Heart right ventricle (tissue), 16 donors: Measurements from ENCODE around the gene TOX2. TPM values are rescaled to one million over a fixed set of nuclear protein-coding genes. Genes with fewer than 3 reads are reported as not detected.

Experiments
- ATAC-seq, 8 donors: fragments of 200-7000 bp; cut with Tn5 transposase; one replicate each; pipeline ENCODE4 v1.9.1; 2020; ENCODE audit warnings: mild to moderate bottlenecking in 8 of 8, moderate library complexity in 8 of 8, moderate number of reproducible peaks in 1 of 8
- DNase-seq, 2 donors: peaks; one replicate each; pipeline ENCODE4 v3.0.0-alpha.2; 2020
- H3K27ac ChIP-seq, 10 donors: fragments of 200-600 bp; sonication (generic) in 2 of 10; one replicate each; pipeline versions ENCODE4 v1.5.0 to v1.8.0; 2020 to 2022; ENCODE audit warnings: mild to moderate bottlenecking in 3 of 10
- H3K27me3 ChIP-seq, 7 donors: fragments of 200-600 bp; one replicate each; pipeline ENCODE4 v1.8.0; 2021 to 2022; ENCODE audit warnings: mild to moderate bottlenecking in 2 of 7
- H3K36me3 ChIP-seq, 9 donors: fragments of 200-600 bp; sonication (generic) in 1 of 9; one replicate each; pipeline versions ENCODE4 v1.5.0 to v1.8.0; 2020 to 2022; ENCODE audit warnings: mild to moderate bottlenecking in 2 of 9
- H3K4me1 ChIP-seq, 9 donors: fragments of 200-600 bp; sonication (generic) in 1 of 9; one replicate each; pipeline versions ENCODE4 v1.5.0 to v1.8.0; 2020 to 2022; ENCODE audit warnings: mild to moderate bottlenecking in 4 of 9
- H3K4me3 ChIP-seq, 10 donors: fragments of 200-600 bp; sonication (generic) in 2 of 10; one replicate each; pipeline versions ENCODE4 v1.5.0 to v1.8.0; 2020 to 2022; ENCODE audit warnings: mild to moderate bottlenecking in 7 of 10, moderate library complexity in 2 of 10
- H3K9me3 ChIP-seq, 11 donors: fragments of 200-600 bp in 10 of 11; sonication (generic) in 2 of 11; one replicate each; pipeline versions ENCODE4 v1.5.0 to v1.8.0; 2013 to 2022; ENCODE audit warnings: mild to moderate bottlenecking in 2 of 11, control low read depth in 1 of 11, moderate library complexity in 1 of 11
- WGBS, 2 donors: extraction: QIAGEN DNeasy Blood & Tissue Kit; methylation state at CpG; one replicate each; pipeline ENCODE4 v1.1.7; 2013; ENCODE audit warnings: inconsistent platforms in 1 of 2; 5-methylcytosine and 5-hydroxymethylcytosine counted together
- intact Hi-C, 10 donors: fragments of 100-400 bp; cut with DNase I; formaldehyde crosslinking; loops; one replicate each; pipeline versions ENCODE4 v1.11.1 to v1.14.2; 2022
- polyA plus RNA-seq, 2 donors: library from polyadenylated mRNA; stranded (reverse); fragments of 200-250 nt; gene quantifications; one replicate each; pipeline ENCODE4 v1.2.3, GENCODE V29; 2013
- total RNA-seq, 10 donors: library from RNA; stranded (reverse); fragmentation: NEBNext Ultra II Directional in 3 of 10; extraction: Animal tissue kit (Norgen Biotek cat#: 25700) in 3 of 10; gene quantifications; one replicate each; pipeline versions ENCODE4 v1.2.1 to v1.2.4, GENCODE V29; 2021 to 2023
- TF ChIP-seq, protein P1 (sequence below), 9 donors: fragments of 200-600 bp; sonication (generic) in 2 of 9; IDR thresholded peaks; one replicate each; pipeline versions ENCODE4 v1.5.0 to v1.8.0; 2021 to 2022; ENCODE audit warnings: antibody characterized with exemption in 9 of 9, mild to moderate bottlenecking in 5 of 9, moderate library complexity in 1 of 9
- donor health status: Arrhythmogenic right ventricular cardiomyopathy.
- donor health status: ischemic (EF 13 %, LVEDD 7.1; RV severe dilation, severe dysfunction).
- donor health status: healthy with polysubstance abuse.
- donor health status: DM: no; HTN: yes; CAD: no.
- donor health status: DM: no; HTN: no; CAD: no.
- donor health status: ischemic (EF 25% LVEDD 6.9; RV normal size, moderate dysfunction).
- donor health status: ischemic (EF 25% LVEDD 5.7; RV mildly dilated, moderate dysfunction).
- donor health status: healthy.
- donor health status: DM: yes; HTN: yes; CAD: no.
- donor health status: Ischemic cardiomyopathy.
- donor health status: ischemic (EF 35%, LVEDD 5.7; RV mildly dilated, moderate dysfunction).
- donor health status: nonischemic (EF 11% LVEDD 7.7; RV severe dilation, severe dysfunction).
- donor health status: DM: yes; HTN: yes; CAD: no.
- donor health status: PGD.
- donor health status: ischemic (EF 29% LVEDD 5.4; RV normal size, mild dysfunction).
- donor health status: nonischemic (EF 23%, LVEDD 6.1; RV moderate dilation, normal function).

Gene TOX2
- total and polyA plus RNA-seq, 12 donors = 0.25 to 2.0 (median 1.1) TPM

DNA sequence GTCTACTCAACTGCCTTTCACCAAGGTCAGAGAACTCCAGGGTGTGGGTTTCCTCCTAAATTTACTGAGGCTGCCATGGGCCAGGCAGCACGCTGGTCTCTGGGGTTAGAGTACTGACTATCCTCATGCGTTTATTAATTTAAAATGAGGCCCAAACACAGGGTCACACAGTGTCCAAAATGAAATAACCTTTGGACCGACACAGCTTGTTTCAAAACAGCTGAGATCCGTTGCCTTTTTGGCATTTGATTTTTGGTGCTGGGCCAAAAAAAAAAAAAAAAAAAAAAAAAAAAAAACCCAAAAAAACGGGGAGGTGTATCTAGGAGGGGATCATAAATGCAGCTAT, 14.6 kb upstream of the TOX2 start:
- Histone ChIP-seq H3K36me3 (no peaks in the 10 kb centered on the region), H3K27ac (peak overlapping the region in 3 of 10 donors; percentile 1 to 16 (median 6)), H3K4me1 (peaks cover 0 to 17% (median 4%) of the 10 kb centered on the region in 9 donors), H3K4me3 (no peak overlapping the region), H3K27me3 (peaks cover 0 to 40% (median 7%) of the 10 kb centered on the region in 7 donors), H3K9me3 (peaks cover 0 to 11% (median 0%) of the 10 kb centered on the region in 11 donors)
- peak in 6 of 8 donors; percentile 28 to 84 (median 66) for ATAC-seq
- DNase-seq = no peak
- TF ChIP-seq, protein P1, sequence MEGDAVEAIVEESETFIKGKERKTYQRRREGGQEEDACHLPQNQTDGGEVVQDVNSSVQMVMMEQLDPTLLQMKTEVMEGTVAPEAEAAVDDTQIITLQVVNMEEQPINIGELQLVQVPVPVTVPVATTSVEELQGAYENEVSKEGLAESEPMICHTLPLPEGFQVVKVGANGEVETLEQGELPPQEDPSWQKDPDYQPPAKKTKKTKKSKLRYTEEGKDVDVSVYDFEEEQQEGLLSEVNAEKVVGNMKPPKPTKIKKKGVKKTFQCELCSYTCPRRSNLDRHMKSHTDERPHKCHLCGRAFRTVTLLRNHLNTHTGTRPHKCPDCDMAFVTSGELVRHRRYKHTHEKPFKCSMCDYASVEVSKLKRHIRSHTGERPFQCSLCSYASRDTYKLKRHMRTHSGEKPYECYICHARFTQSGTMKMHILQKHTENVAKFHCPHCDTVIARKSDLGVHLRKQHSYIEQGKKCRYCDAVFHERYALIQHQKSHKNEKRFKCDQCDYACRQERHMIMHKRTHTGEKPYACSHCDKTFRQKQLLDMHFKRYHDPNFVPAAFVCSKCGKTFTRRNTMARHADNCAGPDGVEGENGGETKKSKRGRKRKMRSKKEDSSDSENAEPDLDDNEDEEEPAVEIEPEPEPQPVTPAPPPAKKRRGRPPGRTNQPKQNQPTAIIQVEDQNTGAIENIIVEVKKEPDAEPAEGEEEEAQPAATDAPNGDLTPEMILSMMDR (IDR thresholded peaks at IDR 0.05) = no peak
- intact Hi-C loops = no loop called here
- WGBS, 2 donors = 29 to 33% methylated on average over 5 of the region's 5 CpGs

DNA sequence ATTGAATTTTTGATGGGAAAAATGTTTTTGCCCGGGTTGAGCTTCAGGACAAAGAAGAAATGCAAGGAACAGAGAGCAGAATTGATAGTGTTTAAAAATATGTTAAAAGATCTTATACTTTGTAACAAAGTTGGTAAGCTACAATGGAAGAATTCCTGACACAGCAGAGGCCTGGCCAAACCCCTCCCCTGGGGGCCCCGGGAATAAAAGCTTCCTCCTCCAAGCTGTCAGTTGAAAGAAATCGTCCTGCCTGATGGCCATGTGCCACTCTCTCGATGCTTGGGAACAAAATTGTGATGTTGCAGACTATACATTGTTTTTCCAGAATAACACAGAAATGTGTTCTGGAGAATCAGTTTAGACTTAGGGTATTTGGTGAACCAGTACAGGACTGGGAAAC, 14.2 kb upstream of the TOX2 start:
- peak in 5 of 8 donors; percentile 27 to 68 (median 48) for ATAC-seq
- Histone ChIP-seq H3K27me3 (peaks cover 0 to 39% (median 7%) of the 10 kb centered on the region in 7 donors), H3K4me3 (no peak overlapping the region), H3K4me1 (peaks cover 0 to 17% (median 4%) of the 10 kb centered on the region in 9 donors), H3K36me3 (no peaks in the 10 kb centered on the region), H3K27ac (peak overlapping the region in 3 of 10 donors; percentile 1 to 16 (median 6)), H3K9me3 (peaks cover 0 to 11% (median 0%) of the 10 kb centered on the region in 11 donors)
- TF ChIP-seq, protein P1 (IDR thresholded peaks at IDR 0.05) = no peak
- intact Hi-C loops = no loop called here
- DNase-seq = peak in 1 of 2 donors; percentile 48
- 23 to 30% methylated on average over 4 of the region's 4 CpGs for WGBS, 2 donors

DNA sequence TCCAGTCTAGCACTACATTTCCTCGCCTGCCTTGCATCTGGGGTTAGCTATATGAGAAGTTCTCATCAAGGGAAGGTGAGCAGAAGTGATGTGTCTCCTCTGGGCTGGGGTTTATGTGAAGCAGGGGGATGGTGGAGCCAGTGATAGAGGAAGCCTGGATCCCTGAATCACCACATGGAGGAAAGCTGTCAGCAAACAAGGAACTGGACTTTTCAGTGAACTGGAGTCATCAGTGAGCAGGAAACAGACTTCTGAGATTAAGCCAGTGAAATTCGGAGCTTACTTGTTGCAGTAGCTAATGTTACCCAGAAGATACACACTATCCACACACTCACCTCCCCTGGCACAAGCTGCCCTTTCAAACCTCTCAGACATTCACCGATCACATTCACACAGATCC, 13.4 kb upstream of the TOX2 start:
- Histone ChIP-seq H3K36me3 (no peaks in the 10 kb centered on the region), H3K4me1 (peaks cover 0 to 17% (median 4%) of the 10 kb centered on the region in 9 donors), H3K4me3 (no peak overlapping the region), H3K27me3 (peaks cover 0 to 33% (median 5%) of the 10 kb centered on the region in 7 donors), H3K27ac (no peak overlapping the region), H3K9me3 (peaks cover 0 to 11% (median 0%) of the 10 kb centered on the region in 11 donors)
- no peak for ATAC-seq
- intact Hi-C loops = no loop called here
- TF ChIP-seq, protein P1 (IDR thresholded peaks at IDR 0.05) = no peak
- 87 to 91% methylated on average over 3 of the region's 3 CpGs for WGBS, 2 donors
- no peak for DNase-seq

DNA sequence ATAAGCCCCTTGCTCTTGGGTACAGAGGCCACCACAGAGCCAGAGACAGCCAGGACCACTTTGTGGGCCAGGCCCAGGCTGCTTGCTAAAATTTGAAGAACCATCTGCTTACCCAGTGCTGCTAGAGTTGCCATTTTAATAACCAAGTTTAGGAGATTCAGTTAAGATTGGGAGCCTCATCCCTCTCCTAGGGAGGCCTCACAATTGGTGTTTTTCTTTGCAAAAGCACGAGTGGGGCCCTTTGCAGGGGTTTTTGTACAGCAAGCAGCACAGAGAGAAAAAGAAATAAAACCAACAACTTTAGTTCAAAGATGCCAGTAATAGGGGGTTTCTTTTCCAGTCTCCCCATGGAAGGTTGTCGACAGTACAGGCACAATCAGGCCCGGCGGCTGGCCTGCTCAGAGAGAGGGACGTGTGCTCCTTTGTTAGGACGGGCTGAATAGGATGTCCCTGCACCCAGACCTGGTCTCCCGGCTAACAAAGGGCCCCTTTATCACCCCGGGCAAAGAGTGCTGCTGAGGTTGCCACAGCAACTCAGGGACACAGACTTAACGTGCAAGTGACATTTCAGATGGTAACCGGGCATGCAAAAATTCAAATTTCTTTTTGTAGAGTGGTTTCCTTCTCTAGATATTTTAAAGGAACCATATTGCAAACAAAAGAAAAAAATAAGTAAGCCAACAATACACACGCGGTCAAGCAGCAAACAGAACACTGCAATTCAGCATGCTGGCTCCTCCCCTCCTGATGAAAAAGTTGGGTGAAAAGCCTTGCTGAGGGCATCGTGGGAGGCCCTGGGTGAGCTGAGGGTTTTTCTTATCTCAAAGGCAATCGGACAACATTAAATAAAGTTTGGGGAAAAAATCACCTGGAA, 10.5 kb upstream of the TOX2 start:
- Histone ChIP-seq H3K27ac (no peak overlapping the region), H3K4me1 (peaks cover 0 to 16% (median 4%) of the 10 kb centered on the region in 9 donors), H3K4me3 (no peak overlapping the region), H3K9me3 (peaks cover 0 to 31% (median 10%) of the 10 kb centered on the region in 11 donors), H3K27me3 (peaks cover 0 to 14% (median 0%) of the 10 kb centered on the region in 7 donors), H3K36me3 (no peaks in the 10 kb centered on the region)
- intact Hi-C loops = no loop called here
- ATAC-seq (no peak), DNase-seq (no peak)
- 43 to 49% methylated on average over 14 of the region's 14 CpGs for WGBS, 2 donors
- TF ChIP-seq, protein P1 (IDR thresholded peaks at IDR 0.05) = no peak
